ENCODE measurements around the gene TM9SF1. TPM values are rescaled to one million over a fixed set of nuclear protein-coding genes. Genes with fewer than 3 reads are reported as not detected.

Gene TM9SF1
- total and polyA plus RNA-seq, 2 donors (not counting 1 experiment from before 2014, with no cell fraction given) = 7.6 to 24.5 TPM

GRCh38 chr14:24178399-24179178, 16.7 kb downstream of the TM9SF1 start:
- no peak overlapping the region for H3K27ac Mint-ChIP-seq
- H3K4me1 Mint-ChIP-seq = peaks cover 8% of the 10 kb centered on the region
- Histone ChIP-seq H3K4me2 (replicated peaks; ENCODE audit: low read depth, low read length, poor library complexity, severe bottlenecking) (no peak overlapping the region), H3K4me3 (ENCODE audit: control extremely low read depth in 1 of 5, extremely low read depth in 1 of 5, insufficient read depth in 1 of 5, low read depth in 2 of 5, low read length in 4 of 5) (no peak overlapping the region), H4K20me1 (ENCODE audit: control insufficient read depth, insufficient read depth, low read length, poor library complexity, severe bottlenecking) (no peaks in the 10 kb centered on the region), H3K27me3 (replicated peaks in 1 of 4; ENCODE audit: control extremely low read depth in 1 of 4, control insufficient read depth in 3 of 4, insufficient read depth in 4 of 4, low read length in 3 of 4) (no peaks in the 10 kb centered on the region), H3K4me1 (ENCODE audit: control insufficient read depth in 2 of 2, insufficient read depth in 2 of 2, low read length in 2 of 2) (no peaks in the 10 kb centered on the region), H3K9me3 (ENCODE audit: control extremely low read depth in 1 of 3, control insufficient read depth in 2 of 3, insufficient read depth in 1 of 3, low read length in 2 of 3) (no peaks in the 10 kb centered on the region), H3K79me2 (ENCODE audit: control insufficient read depth, insufficient read depth, low read length) (no peaks in the 10 kb centered on the region), H3K36me3 (replicated peaks in 1 of 2; ENCODE audit: control extremely low read depth in 1 of 2, control insufficient read depth in 1 of 2, extremely low read depth in 1 of 2, insufficient read depth in 2 of 2, low read length in 1 of 2) (peaks cover 3 to 57% of the 10 kb centered on the region in 2 experiments), H2AFZ (ENCODE audit: insufficient read depth, low read depth, low read length, poor library complexity, severe bottlenecking) (no peak overlapping the region), H3K27ac (ENCODE audit: low read length in 2 of 2) (no peak overlapping the region), H3K9ac (ENCODE audit: low read length) (no peak overlapping the region)
- no peaks in the 10 kb centered on the region for H3K9me3 Mint-ChIP-seq (ENCODE audit: insufficient read depth)
- ATAC-seq (ENCODE audit: low read depth) = no peak
- TF ChIP-seq EZH2 (IDR thresholded peaks at IDR 0.05; ENCODE audit: borderline replicate concordance, insufficient read depth, low read depth, low read length, poor library complexity, severe bottlenecking) = no peak
- TF ChIP-seq, protein P1, sequence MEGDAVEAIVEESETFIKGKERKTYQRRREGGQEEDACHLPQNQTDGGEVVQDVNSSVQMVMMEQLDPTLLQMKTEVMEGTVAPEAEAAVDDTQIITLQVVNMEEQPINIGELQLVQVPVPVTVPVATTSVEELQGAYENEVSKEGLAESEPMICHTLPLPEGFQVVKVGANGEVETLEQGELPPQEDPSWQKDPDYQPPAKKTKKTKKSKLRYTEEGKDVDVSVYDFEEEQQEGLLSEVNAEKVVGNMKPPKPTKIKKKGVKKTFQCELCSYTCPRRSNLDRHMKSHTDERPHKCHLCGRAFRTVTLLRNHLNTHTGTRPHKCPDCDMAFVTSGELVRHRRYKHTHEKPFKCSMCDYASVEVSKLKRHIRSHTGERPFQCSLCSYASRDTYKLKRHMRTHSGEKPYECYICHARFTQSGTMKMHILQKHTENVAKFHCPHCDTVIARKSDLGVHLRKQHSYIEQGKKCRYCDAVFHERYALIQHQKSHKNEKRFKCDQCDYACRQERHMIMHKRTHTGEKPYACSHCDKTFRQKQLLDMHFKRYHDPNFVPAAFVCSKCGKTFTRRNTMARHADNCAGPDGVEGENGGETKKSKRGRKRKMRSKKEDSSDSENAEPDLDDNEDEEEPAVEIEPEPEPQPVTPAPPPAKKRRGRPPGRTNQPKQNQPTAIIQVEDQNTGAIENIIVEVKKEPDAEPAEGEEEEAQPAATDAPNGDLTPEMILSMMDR (IDR thresholded peaks at IDR 0.05) = no peak
- WGBS (ENCODE audit: insufficient coverage) = 82% methylated on average over 1 of the region's 12 CpGs
- ChIA-PET CTCF (interaction anchor here (1.2 kb wide), 1 partner anchor 129 kb away, joined by 3 read pairs; the partner anchor contains the start of gene CIDEB), POLR2A (interaction anchor here (0.6 to 1.7 kb wide), 3 partner anchors 9 to 72 kb away, joined by 4 to 6 read pairs (median 5); partner anchors contain the start of gene IRF9)
- H3K4me3 Mint-ChIP-seq = no peak overlapping the region
- no peak for DNase-seq
- H3K27me3 Mint-ChIP-seq = no peaks in the 10 kb centered on the region
- intact Hi-C loops (cut with micrococcal nuclease) = no loop called here

GRCh38 chr14:24177891-24178290, 17.4 kb downstream of the TM9SF1 start:
- H3K4me1 ChIP-seq (ENCODE audit: control insufficient read depth in 2 of 2, insufficient read depth in 2 of 2, low read length in 2 of 2) = peaks cover 0 to 2% of the 10 kb centered on the region in 2 donors
- Mint-ChIP-seq H3K27ac (no peak overlapping the region), H3K27me3 (no peaks in the 10 kb centered on the region), H3K4me1 (peaks cover 9% of the 10 kb centered on the region), H3K9me3 (ENCODE audit: insufficient read depth) (no peaks in the 10 kb centered on the region), H3K4me3 (no peak overlapping the region)
- ATAC-seq (ENCODE audit: low read depth) = no peak
- no peak overlapping the region for H2AFZ ChIP-seq (ENCODE audit: insufficient read depth, low read depth, low read length, poor library complexity, severe bottlenecking)
- H3K4me2 ChIP-seq (replicated peaks; ENCODE audit: low read depth, low read length, poor library complexity, severe bottlenecking) = no peak overlapping the region
- H3K4me3 ChIP-seq (ENCODE audit: control extremely low read depth in 1 of 5, extremely low read depth in 1 of 5, insufficient read depth in 1 of 5, low read depth in 2 of 5, low read length in 4 of 5) = no peak overlapping the region
- DNase-seq = no peak
- H3K9ac ChIP-seq (ENCODE audit: low read length) = no peak overlapping the region
- CTCF ChIA-PET = interaction anchor here (1.1 kb wide), 1 partner anchor 87 kb away, joined by 4 read pairs; no protein-coding TSS in a partner anchor
- peaks cover 3 to 51% of the 10 kb centered on the region in 2 experiments for H3K36me3 ChIP-seq (replicated peaks in 1 of 2; ENCODE audit: control extremely low read depth in 1 of 2, control insufficient read depth in 1 of 2, extremely low read depth in 1 of 2, insufficient read depth in 2 of 2, low read length in 1 of 2)
- no peaks in the 10 kb centered on the region for H3K27me3 ChIP-seq (replicated peaks in 1 of 4; ENCODE audit: control extremely low read depth in 1 of 4, control insufficient read depth in 3 of 4, insufficient read depth in 4 of 4, low read length in 3 of 4)
- no peaks in the 10 kb centered on the region for H3K9me3 ChIP-seq (ENCODE audit: control extremely low read depth in 1 of 3, control insufficient read depth in 2 of 3, insufficient read depth in 1 of 3, low read length in 2 of 3)
- intact Hi-C loops (cut with micrococcal nuclease) = no loop called here
- no peak for TF ChIP-seq EZH2 (IDR thresholded peaks at IDR 0.05; ENCODE audit: borderline replicate concordance, insufficient read depth, low read depth, low read length, poor library complexity, severe bottlenecking)
- TF ChIP-seq, protein P1 (IDR thresholded peaks at IDR 0.05) = no peak
- no peaks in the 10 kb centered on the region for H4K20me1 ChIP-seq (ENCODE audit: control insufficient read depth, insufficient read depth, low read length, poor library complexity, severe bottlenecking)
- H3K79me2 ChIP-seq (ENCODE audit: control insufficient read depth, insufficient read depth, low read length) = no peaks in the 10 kb centered on the region
- POLR2A ChIA-PET = interaction anchor here (1.7 kb wide), 1 partner anchor 17 kb away, joined by 4 read pairs; the partner anchor contains the start of gene IRF9
- no peak overlapping the region for H3K27ac ChIP-seq (ENCODE audit: low read length in 2 of 2)
- 96% methylated on average over 8 of the region's 14 CpGs for WGBS (ENCODE audit: insufficient coverage)
